Activated T-cell treated with anti-CD3 and anti-CD28 coated beads for 1 hour (primary cell): ENCODE measurements around the gene CDC42EP1.
"Not testable (repeated sequence)": the region's sequence is repeated elsewhere in the genome, so short reads cannot be mapped to it uniquely, and the experiment has no call there.

Experiments used
- DNase-seq: peaks from one replicate; pipeline ENCODE4 v3.0.0-alpha.2; 2020; ENCODE audit warnings: low read depth

CDC42EP1 gene, protein sequence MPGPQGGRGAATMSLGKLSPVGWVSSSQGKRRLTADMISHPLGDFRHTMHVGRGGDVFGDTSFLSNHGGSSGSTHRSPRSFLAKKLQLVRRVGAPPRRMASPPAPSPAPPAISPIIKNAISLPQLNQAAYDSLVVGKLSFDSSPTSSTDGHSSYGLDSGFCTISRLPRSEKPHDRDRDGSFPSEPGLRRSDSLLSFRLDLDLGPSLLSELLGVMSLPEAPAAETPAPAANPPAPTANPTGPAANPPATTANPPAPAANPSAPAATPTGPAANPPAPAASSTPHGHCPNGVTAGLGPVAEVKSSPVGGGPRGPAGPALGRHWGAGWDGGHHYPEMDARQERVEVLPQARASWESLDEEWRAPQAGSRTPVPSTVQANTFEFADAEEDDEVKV

DNA sequence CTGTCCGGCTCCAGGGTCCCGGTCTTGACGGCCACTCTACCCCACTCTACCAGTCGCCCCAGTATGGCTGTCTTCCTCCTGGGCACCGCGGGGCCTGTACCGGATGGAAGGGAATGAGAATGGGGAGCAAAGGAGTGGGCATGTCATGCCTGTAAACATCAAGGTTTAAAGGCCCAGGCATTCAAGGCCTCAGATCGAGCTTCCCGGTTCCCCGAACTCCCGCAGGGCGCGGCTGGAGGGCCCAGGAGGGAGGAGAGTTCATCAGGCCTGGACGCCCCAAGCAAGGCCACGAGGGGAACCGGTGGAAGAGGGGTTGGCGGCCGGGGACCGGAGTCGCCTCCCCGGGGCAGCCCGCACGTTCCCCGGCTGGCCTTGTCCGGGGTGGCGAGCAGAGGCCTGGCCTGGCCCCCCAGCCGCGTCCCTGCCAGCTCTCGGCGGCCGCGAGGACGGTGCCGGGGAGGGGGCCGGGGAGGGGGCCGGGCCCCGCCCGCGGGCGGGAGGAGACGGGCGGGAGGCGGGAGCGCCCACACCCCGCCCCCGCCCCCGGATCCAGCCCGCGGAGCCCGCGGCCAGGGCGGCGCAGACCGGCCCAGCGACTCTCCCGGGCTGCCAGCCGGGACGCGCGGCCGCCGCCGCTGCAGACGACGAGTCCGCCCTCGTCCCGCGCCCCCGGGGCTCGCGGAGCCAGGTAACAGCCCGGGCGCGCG lies at the start of gene CDC42EP1:
Gene CDC42EP1, plus strand, starts transcription at position 580 of the 707 bp plus-strand sequence. CDS start 5,870 bp downstream, outside the sequence.
- DNase-seq: no peak

DNA sequence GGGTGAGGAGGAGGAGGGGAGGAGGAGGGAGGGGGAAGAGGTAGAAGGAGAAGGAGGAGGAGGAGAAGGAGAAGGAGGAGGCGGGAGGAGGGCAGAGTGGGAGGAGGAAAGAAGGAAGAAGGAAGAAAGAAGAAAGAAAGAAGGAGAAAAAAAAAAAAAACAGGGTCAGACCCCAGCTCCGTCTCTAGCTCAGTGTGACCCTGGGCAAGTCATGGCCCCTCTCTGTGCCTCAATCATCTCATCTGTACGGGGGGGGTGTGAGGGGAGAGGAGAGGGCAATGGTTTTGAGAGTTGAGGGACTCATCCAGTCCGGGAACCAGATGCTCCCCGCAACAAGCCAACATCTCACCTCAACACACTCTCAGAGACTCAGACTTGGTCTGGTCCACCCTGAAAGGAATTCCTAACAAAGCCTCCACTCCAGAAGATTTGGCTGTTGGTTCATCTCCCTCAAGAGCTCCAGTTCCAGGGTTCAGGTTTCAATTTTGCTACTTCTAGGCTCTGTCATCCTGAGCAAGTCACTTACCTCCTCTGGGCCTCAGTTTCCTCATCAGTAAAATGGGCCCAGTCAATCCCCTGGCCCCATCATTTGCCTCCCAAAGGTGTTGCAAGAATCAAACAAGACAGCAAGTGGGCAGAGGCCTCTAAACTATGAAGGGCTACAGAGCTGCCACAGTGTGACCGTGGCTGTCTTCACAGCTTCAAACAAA lies 48.7 kb upstream of the CDC42EP1 start:
- DNase-seq: no peak

DNA sequence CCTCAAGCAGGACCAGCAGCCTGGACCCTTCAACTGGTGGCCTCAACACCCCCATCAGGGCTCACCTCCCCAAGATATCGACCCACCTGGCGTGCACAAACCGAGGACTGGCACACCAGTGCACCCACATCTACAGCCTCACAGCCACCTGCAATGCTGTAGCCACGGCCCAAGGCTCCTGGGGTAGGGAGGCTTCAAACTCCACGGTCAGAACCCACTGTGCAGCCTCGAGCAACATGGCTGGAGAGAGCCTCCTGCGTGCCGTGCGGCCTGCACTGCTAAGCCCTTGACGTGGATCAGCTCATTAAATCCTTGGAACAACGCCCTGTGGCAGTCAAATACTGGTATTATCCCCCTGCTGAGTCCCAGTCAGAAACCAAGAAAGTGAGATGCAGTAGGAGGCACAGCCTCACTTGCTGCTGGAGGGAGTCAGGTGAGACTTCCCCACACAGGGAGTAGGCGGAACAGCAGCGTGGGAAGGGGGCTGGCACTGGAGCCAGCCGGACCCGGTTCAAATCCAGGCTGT lies 45.7 kb upstream of the CDC42EP1 start:
- DNase-seq: no peak

DNA sequence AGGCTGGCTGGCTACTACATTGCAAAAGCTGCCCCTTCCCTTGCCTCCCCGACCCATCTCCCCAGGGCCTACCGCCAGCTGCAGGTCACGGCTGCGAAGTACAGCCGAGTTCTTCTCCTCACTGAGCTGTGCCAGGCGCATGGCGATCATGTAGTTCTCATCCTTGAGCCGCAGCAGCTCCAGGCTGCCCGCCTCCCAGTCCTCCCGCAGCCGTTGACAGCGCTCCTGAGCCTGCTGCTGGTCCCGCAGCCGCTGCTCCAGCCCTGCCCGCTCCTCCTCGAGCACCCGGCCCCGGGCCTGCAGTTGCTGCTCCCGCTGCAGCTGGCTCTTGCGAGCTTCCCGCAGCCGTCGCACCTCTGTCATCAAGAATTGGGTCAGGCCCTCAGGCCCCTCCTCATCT lies 44.4 kb upstream of the CDC42EP1 start:
- DNase-seq: no peak

DNA sequence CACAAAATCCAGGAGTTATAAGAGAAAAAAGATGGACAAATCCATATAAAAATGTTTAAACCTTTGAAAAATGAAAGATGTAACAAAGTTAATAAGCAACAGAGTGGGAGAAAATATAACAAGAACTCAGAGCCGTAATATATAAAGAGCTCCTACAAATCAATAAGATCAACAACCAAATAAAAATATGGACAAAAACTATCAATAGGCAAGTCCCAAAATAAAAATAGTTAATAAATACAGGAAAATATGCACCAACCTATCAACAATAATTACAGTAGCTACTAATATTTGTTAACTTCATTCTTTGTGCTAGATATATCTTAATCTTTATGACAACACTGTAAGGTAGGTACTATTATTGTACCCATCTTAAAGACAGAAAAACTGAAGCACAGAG lies 43.8 kb upstream of the CDC42EP1 start:
- no peak for DNase-seq

DNA sequence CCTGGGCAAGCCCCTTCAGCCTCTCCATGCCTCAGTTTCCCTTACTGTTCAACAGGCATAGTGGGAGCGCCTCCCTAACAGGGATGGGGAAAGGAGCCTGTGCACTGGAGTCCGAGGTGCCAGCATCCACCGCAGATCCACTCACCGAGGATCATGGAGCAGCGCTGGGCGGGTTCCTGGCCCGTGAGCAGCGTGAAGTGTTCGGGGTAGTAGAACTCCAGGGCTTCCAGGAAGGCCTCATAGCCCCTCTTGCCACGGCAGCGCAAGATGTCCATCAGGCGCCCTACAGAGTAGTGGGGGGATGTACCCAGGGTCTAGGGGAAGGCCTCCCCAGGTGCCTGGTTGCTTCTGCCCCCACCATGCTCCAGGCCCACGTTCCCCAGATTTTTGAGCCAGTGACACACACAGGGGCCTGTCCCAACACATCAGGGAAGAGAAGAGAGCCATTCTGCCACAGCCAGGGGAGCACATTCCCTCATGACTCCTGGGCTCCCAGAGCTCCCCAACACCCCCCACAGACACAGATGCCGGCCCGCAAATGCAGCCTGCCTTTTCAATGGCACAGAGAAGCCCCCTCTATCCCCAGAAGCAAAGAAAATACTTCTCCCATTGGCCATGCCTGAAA lies 42.3 kb upstream of the CDC42EP1 start:
- DNase-seq: no peak

DNA sequence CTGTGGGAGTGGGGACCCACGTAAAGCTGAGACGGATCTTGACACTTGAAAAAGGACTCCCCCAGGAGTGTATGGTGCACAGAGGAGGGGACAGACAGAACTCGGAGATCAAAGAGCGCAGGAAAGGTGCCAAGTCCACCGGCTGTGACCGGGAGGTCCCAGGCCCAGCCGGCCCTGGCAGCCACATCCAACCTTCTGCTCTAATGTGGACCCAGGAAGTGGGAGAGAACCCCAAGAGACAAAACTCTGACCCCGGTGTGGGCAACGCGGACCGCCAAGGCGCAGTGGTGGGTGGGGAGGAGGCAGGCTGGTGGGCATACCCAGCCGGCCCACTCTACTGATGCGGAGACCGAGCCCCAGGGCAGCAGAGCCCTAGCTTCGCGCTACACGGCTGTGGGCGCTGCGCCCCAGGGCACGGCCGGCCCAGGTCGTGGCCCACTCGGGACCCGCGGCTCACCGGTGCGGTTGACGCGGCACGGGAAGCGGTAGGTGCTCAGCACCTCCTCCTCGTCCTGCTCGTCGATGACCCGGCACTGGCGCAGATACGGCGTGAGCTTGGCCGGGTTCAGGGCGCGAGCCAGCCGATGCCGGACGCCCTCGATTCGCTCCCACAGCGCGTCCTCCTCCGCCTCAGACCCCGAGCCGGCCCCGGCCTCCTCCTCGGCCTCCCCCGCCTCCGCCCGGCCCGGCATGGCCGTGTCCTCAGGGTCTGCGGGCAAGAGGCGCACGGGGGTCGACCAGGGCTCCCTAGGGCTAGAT lies 41.6 kb upstream of the CDC42EP1 start:
- DNase-seq: no peak

DNA sequence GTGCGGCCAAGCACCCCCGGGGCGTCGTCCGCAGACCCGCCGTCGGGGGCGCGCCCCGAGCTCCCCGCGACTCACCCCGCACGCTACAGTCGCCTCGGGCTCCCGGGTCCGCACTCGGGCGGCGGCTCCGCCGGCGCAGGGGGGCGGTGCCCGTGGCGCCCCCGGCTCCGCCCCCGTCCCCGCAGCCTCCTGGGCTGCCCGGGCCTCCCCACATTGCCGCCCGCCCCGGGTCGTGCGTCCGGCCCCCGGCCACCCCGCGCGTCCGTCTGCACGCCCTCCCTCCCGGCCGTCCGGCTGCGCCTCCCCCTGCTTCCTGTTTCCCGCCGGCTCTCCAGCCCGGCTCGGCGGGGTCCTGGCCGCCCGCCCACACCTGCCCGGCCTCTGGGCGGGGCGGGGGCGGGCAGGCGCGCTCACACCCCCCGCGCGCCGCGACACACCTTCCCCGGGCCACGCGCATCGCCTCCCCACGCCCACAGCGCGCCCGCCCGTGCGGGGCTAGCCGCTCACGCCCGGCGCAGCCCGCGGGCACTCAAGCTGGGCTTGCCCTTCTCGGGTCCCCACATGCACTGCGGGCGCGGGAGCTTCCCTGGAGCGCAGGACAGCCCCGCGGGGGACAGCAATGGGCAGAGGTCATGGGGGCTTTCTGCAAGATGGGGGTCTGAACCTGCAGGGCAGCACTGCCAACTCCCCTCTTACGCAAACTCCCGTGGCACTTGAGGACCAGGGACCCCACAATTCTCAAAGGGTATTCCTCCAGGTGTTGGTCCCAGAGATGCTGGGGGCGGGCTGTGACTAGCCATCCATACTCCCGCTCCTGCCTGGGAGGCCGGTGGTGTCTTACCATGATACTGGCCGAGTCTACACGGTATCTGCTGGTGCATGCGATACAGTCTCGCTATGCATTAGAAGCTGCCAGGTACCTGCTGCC lies 40.7 kb upstream of the CDC42EP1 start, which contains the start of gene CARD10:
Gene CARD10, minus strand, starts transcription at position 148 of the 928 bp plus-strand sequence. CDS start 215 bp downstream, outside the sequence.
- no peak for DNase-seq

DNA sequence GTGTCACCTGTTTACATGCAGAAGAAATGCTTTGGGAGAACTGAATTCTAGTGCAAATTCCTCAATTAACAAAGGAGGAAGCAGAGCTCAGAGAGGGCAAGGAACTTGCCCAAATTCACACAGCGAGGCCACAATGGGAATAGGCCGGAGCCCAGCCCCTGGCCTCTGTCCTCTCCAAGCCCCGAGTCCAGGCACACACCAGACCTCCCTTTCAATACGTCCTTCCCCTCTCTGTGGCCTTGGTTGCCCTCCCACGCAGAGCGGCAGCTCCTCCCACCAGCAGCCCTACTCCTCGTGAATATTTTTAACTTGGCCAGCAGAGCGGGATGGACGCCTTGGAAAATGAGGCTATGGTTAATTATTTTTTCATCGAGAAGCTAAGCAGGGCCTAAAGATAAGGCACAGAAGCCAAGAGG lies 39.5 kb upstream of the CDC42EP1 start:
- DNase-seq: no peak

DNA sequence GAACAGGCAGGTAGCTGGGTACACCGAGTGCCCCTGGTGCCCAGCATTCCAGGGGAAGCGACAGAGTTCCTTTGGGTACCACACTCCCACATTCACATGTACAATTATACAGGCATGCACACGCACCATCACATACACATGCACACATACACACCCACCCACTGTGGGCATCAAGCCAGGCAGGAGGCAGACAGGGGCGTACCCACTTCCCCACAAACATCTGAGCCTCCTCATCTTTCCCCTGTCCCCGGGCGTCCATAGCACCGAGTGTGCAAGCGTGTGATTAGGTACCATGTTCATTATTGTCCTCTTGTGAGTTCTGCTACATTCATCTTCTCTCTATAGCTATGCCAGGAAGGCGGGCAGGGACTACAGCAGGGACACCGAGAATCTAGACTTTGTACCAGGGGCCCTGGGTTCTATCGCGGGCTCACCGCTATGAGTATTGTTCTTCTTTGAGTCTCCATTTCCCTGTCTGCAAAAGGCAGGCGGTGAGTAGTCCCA lies 39.0 kb upstream of the CDC42EP1 start:
- no peak for DNase-seq

DNA sequence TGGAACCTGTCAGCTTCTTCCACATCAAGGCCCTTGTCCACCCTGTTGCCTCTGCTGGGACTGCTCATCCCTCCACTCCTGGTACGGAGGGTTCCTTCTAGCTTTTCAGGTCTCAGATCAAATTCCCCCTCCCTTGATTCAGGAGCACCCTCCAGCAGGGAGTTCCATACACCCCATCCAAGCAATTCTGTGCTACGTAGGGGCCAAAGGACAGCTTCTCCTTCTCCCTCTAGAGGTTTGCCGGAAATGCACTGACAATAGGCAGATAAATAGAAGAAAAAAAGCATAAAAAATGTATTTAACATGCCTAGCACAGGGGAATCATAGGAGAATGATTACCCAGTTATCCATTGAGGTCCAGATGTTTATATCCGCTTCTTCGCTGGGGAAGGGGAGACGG lies 37.8 kb upstream of the CDC42EP1 start:
- no peak for DNase-seq

DNA sequence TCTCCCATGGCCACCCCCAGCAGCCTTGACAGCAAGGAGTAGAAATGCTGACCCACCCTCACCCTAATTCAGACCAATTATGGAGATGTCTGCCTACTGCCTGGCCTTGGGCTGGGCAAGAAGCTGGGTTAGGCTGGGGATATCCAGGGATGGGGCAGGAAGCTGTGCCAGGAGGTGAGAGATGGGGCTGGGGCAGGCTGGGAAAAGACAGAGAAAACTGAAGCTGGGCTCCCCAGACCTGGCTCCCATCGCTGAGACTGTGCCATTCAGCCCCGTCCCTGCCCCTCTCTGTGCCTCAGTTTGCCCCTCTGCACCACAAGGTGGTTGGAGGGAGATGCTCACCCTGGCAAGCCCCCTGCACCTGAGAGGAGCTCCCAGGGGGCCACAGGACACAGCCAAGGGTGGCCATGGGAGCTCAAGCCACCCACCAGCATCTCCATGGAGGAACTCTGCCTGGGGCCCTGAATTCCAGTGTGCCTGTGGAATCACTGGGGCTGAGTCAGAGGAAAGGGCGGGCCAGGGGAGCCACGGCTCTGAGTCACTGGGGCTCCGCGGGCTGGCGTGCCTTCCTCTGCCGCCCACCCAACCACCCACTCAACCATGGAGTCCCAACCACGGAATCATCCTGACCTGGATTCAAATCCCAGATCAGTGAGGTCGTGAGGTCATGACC lies 35.1 kb upstream of the CDC42EP1 start:
- DNase-seq: no peak

DNA sequence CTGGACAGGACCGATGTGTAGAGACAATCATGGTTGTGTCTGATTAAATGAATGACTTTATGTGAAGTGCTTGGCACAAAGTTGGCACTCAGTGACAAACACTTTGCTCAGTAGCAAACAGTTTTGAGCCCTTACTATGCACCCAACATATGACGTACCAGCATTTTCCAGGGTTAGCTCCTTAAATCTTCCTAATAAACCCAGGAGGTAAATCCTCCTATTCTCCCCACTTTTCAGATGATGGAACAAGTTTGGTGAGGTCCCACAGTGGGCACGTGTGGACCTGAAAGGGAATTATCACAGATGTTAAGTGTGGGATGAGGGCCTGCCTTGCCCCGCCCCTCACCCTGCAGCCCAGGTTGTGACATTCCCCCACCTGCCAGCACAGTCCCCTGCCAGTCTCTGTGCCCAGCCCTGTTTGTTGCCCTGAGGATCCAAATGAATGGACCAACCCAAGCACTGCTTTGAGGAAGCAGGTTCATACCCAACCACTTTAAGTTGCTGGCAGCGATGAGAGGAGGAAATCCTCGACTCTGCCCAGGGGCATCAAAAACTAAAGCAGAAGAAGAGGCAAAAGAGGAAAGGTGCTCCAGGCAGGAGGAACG lies 34.4 kb upstream of the CDC42EP1 start:
- no peak for DNase-seq

DNA sequence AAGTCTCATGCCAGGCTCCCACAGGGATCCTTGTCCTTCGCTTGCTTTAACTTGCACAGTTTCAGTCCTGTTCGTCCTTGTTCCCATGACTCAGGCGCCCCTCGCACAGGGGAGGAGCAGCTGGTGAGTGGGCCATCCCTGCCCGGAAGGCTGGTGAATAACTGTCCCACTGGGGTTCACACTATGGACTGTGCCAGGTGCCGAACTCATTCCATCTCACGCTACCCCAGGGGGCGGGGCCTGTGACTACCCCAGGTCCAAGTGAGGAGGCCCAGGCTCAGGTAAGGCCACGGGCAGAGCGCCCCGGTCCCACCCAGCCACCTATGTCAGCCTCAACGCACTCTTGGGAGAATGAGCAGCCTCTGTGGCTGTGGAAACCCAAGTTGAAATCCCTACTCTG lies 33.9 kb upstream of the CDC42EP1 start:
- DNase-seq: no peak

DNA sequence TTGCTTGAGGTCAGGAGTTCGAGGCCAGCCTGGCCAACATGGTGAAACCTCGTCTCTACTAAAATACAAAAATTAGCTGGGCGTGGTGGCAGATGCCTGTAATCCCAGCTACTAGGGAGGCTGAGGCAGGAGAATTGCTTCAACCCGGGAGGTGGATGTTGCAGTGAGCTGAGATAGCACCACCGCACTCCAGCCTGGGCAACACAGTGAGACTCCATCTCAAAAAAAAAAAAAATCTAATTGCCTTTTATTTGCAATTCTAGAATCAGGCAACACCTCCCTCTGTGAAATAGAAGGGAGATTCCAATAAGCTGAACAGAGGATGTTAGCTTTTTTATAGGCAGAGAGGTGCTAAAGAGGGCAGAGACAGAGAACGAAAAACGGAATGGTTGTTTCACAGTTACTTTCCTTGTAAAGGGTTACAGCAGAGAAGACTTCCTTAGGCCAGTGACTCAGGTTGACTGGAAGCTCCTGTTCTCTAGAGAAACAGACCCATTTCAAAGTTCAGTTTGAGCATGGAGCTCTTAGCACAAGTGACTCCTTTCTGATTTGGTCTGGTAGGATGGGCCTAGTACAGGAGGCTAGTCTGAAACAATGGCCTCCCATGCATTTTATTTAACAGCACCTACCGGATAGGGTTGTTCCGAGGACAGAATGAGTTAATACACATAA lies 33.1 kb upstream of the CDC42EP1 start:
- not testable (repeated sequence) for DNase-seq

DNA sequence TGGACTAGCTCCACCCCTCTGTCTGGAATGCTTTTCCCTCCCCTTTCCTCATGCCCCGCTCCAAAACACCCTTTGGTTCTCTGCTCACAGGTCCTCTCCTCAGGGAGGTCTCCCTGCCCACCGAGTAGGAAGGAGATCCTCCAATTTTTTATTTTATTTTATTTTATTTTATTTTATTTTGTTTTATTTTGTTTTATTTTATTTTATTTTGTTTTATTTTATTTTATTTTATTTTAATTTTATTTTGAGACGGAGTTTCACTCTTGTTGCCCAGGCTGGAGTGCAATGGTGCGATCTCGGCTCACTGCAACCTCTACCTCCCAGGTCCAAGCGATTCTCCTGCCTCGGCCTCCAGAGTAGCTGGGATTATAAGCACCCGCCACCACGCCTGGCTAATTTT lies 32.3 kb upstream of the CDC42EP1 start:
- not testable (repeated sequence) for DNase-seq

DNA sequence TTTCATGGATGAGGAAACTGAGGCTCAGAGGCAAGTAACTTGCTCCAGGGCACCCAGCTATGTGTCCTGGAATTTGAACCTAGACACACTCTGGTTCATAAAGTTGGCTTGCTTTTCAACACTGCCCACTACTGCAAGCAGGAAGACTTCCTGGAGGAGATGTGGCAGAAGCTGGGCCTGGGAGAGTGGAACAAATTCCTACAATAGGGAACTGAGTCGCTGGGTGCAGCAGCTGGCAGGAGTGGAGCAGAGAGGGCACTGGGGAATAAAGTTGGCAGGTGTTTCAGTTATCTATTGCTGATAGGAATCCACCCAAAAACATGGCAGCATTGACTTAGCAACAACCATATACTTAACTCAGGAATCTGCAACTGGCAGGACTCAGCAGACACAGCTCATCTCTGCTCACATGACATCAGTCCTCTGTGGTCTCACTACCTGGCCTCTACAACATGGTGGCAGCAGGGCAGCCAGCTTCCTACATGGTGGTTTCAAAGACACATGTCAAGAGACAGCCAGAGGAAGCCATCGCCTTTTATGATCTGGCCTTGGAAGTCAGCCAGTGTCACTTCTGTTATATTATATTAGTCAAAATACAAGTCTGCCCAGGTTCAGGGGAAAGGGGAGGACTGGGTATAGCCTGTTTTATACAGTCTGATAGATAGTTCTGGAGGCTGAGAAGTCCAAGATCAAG lies 30.5 kb upstream of the CDC42EP1 start:
- no peak for DNase-seq

DNA sequence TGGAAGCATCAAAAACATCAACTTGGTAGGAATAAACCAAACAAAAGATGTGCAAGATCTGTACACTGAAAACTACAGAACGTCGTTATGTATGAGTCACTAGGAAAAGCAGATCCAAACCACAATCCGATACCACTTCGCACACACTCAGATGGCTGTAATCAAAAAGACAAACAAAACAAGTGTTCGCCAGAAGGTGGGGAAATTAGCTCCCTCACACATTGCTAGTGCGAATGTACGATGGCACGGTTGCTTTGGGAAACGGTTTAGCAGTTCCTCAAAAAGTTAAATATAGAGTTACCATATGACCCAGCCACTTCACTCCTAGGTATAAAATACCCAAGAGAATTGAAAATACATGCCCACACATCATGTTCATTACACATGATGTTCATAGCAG lies 26.3 kb upstream of the CDC42EP1 start:
- DNase-seq: no peak
